GM19193 (cell line): ENCODE results near the gene MRAP2.

ENCODE experiments used
- POLR2A ChIP-seq: IDR thresholded peaks from 4 replicates; pipeline ENCODE4 v1.6.1; 2011; ENCODE audit not compliant: insufficient read depth, insufficient read length; ENCODE audit errors: extremely low read depth

MRAP2 gene

GRCh38 chr6:84093441-84094435 is 60.2 kb downstream of the MRAP2 start:
- TF ChIP-seq POLR2A: no peak

GRCh38 chr6:84095156-84095555 is 61.6 kb downstream of the MRAP2 start:
- no peak for TF ChIP-seq POLR2A

GRCh38 chr6:84103029-84103428 is 69.5 kb downstream of the MRAP2 start:
- no peak for TF ChIP-seq POLR2A

GRCh38 chr6:84107495-84107894 is 73.9 kb downstream of the MRAP2 start:
- no peak for TF ChIP-seq POLR2A

GRCh38 chr6:84118191-84118590 is 84.6 kb downstream of the MRAP2 start:
- no peak for TF ChIP-seq POLR2A

- no peak for TF ChIP-seq POLR2A
Observed at GRCh38 chr6:84119277-84119676, 85.7 kb downstream of the MRAP2 start.

GRCh38 chr6:84123186-84123585 is 89.6 kb downstream of the MRAP2 start:
- no peak for TF ChIP-seq POLR2A

- TF ChIP-seq POLR2A: no peak
Observed at GRCh38 chr6:84135291-84135690, 101.7 kb downstream of the MRAP2 start.

GRCh38 chr6:84136364-84137050 is 102.9 kb downstream of the MRAP2 start:
- TF ChIP-seq POLR2A: no peak

- no peak for TF ChIP-seq POLR2A
Observed at GRCh38 chr6:84137051-84137375, 103.4 kb downstream of the MRAP2 start.

- no peak for TF ChIP-seq POLR2A
Observed at GRCh38 chr6:84137989-84138575, 104.5 kb downstream of the MRAP2 start.

- no peak for TF ChIP-seq POLR2A
Observed at GRCh38 chr6:84139311-84139710, 105.7 kb downstream of the MRAP2 start.
